GM18505 (cell line): ENCODE results near the gene ITGA11.
"Not testable (repeated sequence)": the region's sequence is repeated elsewhere in the genome, so short reads cannot be mapped to it uniquely, and the experiment has no call there.

ENCODE experiments used
- ATAC-seq: cut with Tn5 transposase; IDR thresholded peaks from one replicate; pipeline ENCODE4 v1.9.1; 2021; ENCODE audit not compliant: unreplicated experiment
- POLR2A ChIP-seq: IDR thresholded peaks from 4 replicates; pipeline ENCODE4 v1.6.1; 2011; ENCODE audit warnings: borderline replicate concordance; ENCODE audit not compliant: insufficient read depth, insufficient read length; ENCODE audit errors: extremely low read depth

Gene ITGA11

GRCh38 chr15:68407886-68408881 lies 23.8 kb downstream of the ITGA11 start:
- ATAC-seq = no peak
- TF ChIP-seq POLR2A = no peak

- no peak for TF ChIP-seq POLR2A
- no peak for ATAC-seq
Observed at GRCh38 chr15:68407141-68407885, 24.6 kb downstream of the ITGA11 start.

GRCh38 chr15:68405378-68406250 lies 26.3 kb downstream of the ITGA11 start:
- no peak for ATAC-seq
- TF ChIP-seq POLR2A = no peak

- no peak for TF ChIP-seq POLR2A
Observed at GRCh38 chr15:68404056-68404798, 27.7 kb downstream of the ITGA11 start.

GRCh38 chr15:68403161-68403941 lies 28.6 kb downstream of the ITGA11 start:
- ATAC-seq = no peak
- TF ChIP-seq POLR2A = no peak

More at GRCh38 chr15:68404056-68404798, 27.7 kb downstream of the ITGA11 start:
- ATAC-seq = no peak

GRCh38 chr15:68402432-68403160 lies 29.4 kb downstream of the ITGA11 start:
- no peak for ATAC-seq
- TF ChIP-seq POLR2A = no peak

GRCh38 chr15:68401496-68402431 lies 30.2 kb downstream of the ITGA11 start:
- no peak for ATAC-seq
- TF ChIP-seq POLR2A = no peak

GRCh38 chr15:68400066-68400456 lies 31.9 kb downstream of the ITGA11 start:
- TF ChIP-seq POLR2A = no peak
- no peak for ATAC-seq

- no peak for ATAC-seq
- TF ChIP-seq POLR2A = no peak
Observed at GRCh38 chr15:68399096-68400065, 32.6 kb downstream of the ITGA11 start.

- ATAC-seq = not testable (repeated sequence)
Observed at GRCh38 chr15:68397999-68398398, 34.0 kb downstream of the ITGA11 start.
